Inferior parietal cortex (tissue), 1 donor: Measurements from ENCODE around the gene ZNF655.

Experiments
- DNase-seq: peaks from one replicate; pipeline ENCODE4 v3.0.0-alpha.2; 2016; ENCODE audit errors: extremely low spot score

ZNF655 gene

DNA sequence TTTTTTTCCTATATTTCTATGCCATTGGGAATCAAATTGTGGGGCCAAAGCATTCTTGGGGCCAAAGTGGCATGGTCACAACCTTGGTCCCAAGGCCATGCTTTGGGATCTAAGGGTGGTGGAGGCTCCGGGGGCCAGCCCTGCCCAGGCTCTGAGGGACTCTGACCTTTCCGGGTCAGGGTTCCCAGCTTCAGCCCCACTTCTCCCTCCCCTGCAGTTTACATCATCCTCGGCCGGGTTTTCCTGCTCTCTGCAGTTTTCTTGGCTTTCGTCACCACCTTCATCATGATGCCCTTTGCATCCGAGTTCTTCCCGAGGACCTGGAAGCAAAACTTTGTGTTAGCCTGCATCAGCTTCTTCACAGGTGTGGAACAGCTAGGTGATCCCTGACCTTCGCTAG lies 48.1 kb downstream of the ZNF655 start:
- DNase-seq: no peak

DNA sequence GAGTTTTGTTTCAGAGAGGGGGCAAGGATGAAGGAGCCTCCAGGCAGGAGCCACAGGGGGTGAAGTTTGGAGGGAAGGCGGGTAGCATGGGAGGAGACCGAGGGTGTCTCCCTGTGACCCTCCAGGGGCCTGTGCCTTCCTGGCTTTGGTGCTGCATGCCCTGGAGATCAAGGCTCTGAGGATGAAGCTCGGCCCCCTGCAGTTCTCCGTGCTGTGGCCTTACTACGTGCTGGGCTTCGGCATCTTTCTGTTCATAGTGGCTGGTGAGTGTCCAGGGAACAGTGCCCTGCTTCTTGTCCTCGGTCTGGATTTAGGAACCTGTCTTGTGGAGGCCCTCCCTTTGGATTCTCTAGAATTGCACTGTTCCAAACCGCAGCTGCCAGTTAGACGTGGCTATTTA lies 49.1 kb downstream of the ZNF655 start:
- no peak for DNase-seq

DNA sequence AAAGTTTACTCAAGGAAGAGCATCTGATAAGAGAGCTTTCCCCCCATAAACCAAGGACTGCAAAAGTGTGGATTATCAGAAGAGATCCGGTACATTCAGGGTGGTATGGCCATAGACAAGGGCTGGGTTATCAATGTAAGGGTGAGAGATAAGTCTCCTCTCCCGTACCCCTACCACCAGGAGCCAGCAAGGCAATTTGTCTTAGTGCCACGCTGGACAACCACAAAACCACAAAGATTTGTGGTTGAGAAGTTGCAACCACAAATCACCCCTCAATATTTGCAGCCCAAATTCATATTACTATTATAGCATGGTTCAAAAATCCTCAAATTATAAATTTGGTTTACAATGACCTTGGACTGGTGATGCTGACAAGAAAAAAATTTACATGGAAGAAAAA lies 56.1 kb downstream of the ZNF655 start:
- no peak for DNase-seq

DNA sequence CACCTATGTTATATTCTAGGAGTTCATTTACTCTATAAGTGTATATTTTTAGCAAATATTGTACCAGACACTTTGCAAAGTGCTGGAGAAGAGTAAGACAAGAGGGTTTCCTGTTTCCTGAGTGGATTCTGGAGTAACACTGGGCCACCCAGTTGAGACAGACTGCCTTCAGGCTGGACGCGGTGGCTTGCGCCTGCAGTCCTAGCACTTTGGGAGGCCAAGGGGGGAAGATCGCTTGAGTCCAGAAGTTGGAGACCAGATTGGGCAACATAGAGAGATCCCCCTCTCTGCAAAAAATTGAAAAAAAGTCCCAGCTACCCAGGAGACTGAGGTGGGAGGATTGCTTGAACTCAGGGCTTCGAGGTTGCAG lies 57.5 kb downstream of the ZNF655 start:
- no peak for DNase-seq

DNA sequence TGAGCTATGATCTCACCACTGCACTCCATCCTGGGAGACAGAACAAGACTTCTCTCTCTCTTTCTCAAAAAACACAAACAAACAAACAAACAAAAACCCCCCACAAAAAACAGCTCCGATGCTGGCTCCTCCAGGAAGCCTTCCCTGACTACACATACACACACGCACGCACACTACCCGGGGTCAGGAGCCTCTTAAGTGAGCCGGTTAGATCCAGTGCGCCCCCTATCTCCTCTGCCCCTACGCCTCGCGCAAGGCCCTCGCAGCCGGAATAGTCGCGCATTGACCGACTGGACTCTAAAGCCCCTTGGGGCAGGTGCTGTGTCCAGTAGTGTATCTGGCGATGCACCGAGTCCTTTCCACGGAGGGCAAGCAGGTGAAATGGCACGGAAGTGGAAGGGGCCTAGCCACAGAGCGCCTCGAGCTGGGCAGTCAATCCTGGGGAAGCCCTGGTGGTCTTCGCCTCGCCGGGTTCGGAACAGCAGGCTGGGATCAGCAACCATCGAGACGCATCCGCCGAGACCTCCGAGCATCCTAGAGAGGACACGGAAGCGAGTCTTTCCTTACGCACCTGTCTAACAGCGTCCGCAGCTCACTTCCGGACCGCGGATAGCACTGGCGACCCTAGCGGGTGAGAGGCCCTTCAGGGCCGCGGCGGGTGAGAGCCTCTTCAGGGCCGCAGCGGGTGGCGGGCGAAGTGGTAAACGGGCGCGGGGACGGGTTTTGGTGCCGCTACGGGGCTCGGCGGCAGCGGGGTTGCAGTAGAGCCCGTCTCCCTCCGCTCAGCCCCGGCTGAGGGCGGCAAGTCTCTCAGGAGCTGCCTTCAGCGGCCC lies 58.1 kb downstream of the ZNF655 start, which contains the start of gene ZSCAN25:
TSS of gene ZSCAN25 (plus strand) at position 588 of the 833 bp plus-strand sequence. CDS start 2,661 bp downstream, outside the sequence.
- peak; percentile 93 for DNase-seq

DNA sequence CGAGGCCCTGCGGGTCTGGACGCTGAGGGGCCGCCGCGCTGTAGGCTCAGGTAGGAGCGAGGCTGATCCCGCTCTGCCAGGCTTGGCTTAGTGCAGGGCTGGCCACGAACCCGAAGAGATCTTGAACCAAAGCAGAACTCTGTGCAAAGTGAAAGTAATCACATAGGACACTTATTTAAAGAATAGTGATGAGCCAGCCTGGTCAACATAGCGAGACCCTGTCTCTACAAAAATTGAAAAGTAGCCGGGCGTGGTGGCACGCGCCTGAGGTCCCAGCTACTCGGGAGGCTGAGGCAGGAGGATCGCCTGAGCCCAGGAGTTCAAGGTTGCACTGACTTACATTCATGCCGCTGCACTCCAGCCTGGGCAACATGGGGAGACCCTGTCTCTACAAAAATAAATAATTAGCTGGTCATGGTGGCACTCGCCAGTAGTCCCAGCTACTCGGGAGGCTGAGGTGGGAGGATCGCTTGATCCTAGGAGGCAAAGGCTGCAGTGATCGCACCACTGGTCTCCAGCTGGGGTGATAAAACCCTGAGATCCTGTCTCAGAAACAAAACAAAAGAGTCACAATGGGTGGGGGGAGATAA lies 58.8 kb downstream of the ZNF655 start:
- no peak for DNase-seq

DNA sequence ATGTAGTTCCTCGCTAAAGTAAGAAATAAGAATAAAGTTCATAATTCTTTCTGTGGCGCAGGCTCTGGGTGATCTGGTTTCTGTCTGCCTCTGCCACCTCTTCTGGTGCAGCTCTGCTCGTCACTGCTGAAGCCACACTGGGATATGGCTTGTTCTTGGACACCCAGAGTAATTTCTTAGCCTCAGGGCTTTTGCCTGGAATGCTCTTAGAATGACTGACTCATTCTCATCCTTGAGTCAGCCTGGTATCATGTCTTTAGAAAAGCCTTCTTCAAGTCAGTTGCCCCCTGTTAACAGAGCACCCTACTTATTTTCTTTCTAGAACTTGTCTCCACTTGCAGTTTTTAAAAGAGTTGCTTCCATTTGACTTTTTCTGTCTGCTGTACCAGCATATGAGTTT lies 60.3 kb downstream of the ZNF655 start:
- no peak for DNase-seq

DNA sequence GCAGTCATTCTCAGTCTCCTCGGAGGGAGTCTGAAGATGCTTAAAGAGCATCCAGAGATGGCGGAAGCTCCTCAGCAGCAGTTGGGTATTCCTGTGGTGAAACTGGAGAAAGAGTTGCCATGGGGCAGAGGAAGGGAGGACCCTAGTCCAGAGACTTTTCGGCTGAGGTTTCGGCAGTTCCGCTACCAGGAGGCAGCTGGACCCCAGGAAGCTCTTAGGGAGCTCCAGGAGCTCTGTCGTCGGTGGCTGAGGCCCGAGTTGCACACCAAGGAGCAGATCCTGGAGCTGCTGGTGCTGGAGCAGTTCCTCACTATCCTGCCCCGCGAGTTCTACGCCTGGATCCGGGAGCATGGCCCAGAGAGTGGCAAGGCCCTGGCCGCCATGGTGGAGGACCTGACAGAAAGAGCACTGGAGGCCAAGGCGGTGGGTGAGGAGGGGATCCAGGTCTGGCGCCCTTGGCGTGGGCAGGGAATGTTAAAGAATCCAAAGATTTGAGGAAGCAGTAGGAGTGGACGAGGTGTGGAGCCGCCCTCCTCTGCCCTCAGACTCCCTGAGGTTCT lies 61.2 kb downstream of the ZNF655 start:
- no peak for DNase-seq

DNA sequence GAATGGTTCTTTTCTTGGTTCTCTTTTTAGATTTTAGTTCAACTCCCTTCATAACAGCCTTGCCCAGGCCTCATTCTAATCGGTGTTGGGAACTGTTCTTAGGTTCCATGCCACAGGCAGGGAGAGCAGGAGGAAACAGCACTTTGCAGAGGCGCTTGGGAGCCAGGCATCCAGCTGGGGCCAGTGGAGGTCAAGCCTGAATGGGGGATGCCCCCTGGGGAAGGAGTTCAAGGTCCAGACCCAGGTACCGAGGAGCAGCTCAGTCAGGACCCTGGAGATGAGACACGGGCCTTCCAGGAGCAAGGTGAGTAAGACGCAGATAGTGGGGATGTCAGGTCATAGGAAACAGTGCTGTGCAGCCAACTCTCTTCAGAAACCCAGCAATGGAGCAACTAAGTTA lies 62.8 kb downstream of the ZNF655 start:
- DNase-seq: no peak

DNA sequence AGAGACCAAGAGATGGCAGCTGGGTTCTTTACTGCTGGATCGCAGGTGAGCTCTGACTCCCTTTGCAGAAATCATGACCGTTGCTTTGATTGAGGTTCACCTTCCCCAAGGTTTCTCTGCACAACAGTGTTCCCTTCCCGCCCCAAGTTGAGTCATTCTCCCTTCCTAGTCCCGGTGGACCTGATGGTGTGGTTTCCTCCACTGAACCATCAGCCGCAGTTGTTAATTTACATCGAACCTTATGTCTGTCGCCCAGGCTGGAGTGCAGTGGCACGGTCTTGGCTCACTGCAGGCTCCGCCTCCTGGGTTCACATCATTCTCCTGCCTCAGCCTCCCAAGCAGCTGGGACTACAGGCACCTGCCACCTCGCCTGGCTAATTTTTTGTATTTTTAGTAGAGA lies 64.2 kb downstream of the ZNF655 start:
- no peak for DNase-seq

DNA sequence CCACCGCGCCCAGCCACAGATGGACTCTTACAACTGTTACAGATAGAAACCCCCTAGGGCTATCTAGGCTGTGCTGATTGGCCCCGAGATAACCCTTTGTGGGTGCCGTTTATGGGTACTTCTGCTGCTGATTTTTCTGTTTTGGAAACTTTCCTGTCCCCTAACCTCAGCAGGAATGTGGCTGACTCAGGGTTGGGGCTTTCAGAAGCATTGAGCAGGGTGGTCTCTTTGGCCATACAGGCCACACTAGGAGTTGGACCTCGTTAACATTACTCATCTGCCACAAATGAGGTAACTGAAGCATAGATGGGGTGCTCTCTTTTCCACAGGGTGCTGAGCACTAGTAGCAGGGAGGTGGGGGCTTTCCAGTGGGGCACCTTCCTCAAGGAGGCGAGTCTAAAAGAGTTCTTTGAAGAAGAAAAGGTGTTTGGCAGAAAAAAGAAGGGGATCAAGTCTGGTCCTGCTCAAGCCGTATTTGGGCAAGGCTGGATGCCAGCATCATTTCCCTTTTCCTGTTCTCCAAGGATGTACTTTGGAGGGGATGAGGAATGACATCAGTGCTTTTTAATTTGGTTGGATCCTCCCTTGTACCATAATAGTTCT lies 64.8 kb downstream of the ZNF655 start:
- no peak for DNase-seq

DNA sequence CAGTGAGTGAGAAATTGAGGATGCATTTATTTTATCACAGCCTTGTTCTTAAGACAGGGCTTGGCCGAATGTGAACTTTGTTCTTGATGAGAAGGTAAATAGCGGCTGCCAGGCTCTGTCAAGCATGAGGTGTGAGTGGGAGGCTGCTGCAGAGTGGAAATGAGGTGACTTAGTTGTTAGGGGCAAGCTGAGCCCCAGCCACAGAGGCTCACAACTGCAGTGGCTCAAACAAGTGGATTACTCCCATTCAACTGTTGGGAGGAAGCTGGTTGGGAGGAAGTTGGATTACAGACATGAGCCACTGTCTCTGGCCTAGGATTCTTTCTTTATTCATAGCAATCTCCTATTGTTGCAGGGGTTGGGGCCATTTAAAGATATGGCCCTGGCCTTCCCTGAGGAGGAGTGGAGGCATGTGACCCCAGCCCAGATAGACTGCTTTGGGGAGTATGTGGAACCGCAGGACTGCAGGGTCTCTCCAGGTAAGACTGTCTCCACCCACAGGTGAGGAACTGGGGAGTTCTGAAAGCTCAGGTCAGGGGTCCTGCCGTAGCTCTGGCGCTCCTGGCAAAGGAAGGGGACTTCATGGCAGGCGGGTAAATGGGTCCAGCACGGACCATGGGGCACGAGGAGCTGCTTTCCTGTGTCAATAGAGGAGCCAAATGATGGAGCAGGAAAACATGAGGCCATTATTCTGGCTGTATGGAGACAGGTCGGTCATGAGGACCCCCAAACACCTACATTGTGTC lies 65.4 kb downstream of the ZNF655 start:
- DNase-seq: no peak

DNA sequence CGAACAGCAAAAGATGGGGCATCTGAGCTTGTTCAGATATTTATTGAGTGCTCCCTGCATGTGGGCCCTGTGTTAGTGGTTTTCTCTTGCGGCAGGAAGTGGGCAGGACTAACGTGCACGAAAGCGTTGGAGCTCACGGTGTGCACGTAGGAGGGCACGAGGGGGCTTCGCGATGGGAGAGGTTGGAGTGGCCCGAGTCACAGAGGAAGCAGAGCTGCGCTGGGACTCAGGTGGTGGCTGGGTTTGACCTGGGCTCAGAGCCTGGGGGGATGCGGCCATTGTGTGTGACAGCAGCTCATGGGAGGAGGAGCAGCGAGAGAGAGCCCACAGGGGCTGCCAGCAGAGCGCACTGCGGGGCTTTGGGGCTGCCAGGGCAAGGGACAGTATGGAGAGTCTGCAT lies 66.0 kb downstream of the ZNF655 start:
- no peak for DNase-seq

DNA sequence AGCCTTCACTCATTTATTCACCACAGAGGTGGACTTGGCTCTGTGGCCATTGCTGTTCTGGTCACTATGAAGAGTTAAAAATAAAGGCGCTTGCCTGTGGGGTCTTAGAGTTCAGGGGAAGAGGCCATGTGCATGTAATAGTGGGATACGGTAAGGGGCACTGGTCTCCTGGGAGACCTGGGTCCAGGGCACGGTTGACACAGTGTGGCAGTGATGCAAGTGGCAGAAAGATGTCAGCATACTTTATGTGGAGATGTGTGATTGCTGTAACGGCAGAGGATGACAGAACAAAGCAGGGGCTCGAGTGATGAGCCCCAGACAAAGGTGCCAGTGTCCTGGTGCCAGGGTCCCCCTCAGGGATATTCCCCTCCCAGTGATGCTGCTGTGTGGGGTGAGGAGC lies 66.9 kb downstream of the ZNF655 start:
- no peak for DNase-seq

DNA sequence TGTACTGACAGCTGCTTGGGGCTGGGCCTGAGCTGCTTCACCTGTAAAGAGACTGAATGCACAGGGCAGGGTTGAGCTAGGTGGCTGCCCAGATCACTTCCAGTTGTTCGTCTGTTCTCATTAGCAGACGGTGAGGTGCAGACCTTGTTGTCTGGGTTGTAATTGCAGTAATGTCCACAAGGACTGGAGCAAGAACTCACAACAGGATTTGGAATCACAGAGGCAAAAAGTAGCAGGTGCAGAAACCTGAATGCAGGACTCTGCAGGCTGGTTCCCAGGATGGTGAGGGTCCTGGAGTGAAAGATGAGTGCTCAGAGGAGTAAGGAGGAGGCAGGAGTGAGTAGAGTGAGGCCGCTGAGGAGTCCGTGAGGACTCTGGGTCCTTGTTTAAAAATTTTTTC lies 67.5 kb downstream of the ZNF655 start:
- no peak for DNase-seq
